Activated CD8-positive, alpha-beta T cell treated with anti-CD3 and anti-CD28 coated beads for 36 hours (primary cell): ENCODE results near the gene SV2C. TPM values are rescaled to one million over a fixed set of nuclear protein-coding genes. Genes with fewer than 3 reads are reported as not detected.
A peak's percentile ranks its signal among the peaks of the same experiment; 100 is the strongest.
"Not testable (repeated sequence)": the region's sequence is repeated elsewhere in the genome, so short reads cannot be mapped to it uniquely, and the experiment has no call there.

Experiments used
- ATAC-seq: fragments of 200-7000 bp; cut with Tn5 transposase; one replicate; pipeline ENCODE4 v1.10.0; 2021; ENCODE audit warnings: mild to moderate bottlenecking, moderate library complexity
- CTCF ChIA-PET: fragments of 350-600 bp; sonication (Branson Sonifier 250); formaldehyde crosslinking; loops from one replicate; lab custom pipeline; 2021; ENCODE audit warnings: antibody characterized with exemption; lab: Charles Lee
- POLR2A ChIA-PET: fragments of 350-600 bp; sonication (Branson Sonifier 250); formaldehyde crosslinking; loops from one replicate; lab custom pipeline; 2021; ENCODE audit warnings: antibody characterized with exemption; lab: Charles Lee
- DNase-seq: peaks from one replicate; pipeline ENCODE4 v3.0.0-alpha.2; 2020
- H3K27ac Mint-ChIP-seq: one replicate; pipeline ENCODE4 v1.8.0; 2021; ENCODE audit warnings: mild to moderate bottlenecking, mixed read lengths
- H3K27me3 Mint-ChIP-seq: one replicate; pipeline ENCODE4 v1.8.0; 2021; ENCODE audit warnings: mixed read lengths
- H3K36me3 Mint-ChIP-seq: one replicate; pipeline ENCODE4 v1.8.0; 2021; ENCODE audit warnings: low read depth, mixed read lengths
- H3K4me1 Mint-ChIP-seq: one replicate; pipeline ENCODE4 v1.8.0; 2021; ENCODE audit warnings: low read depth, mixed read lengths
- H3K4me3 Mint-ChIP-seq: one replicate; pipeline ENCODE4 v1.8.0; 2021; ENCODE audit warnings: mild to moderate bottlenecking, moderate library complexity, mixed read lengths
- H3K9me3 Mint-ChIP-seq: one replicate; pipeline ENCODE4 v1.8.0; 2021; ENCODE audit warnings: mixed read lengths
- intact Hi-C: fragments of 100-400 bp; cut with micrococcal nuclease; formaldehyde crosslinking; loops from one replicate; pipeline ENCODE4 v1.10.0; 2022
- total RNA-seq, 2 experiments: library from RNA; stranded (reverse); gene quantifications; one replicate each; pipeline ENCODE4 v1.2.3, GENCODE V29; 2021
- TF ChIP-seq, protein P1 (sequence below): fragments of 200-600 bp; IDR thresholded peaks from one replicate; pipeline ENCODE4 v1.8.0; 2022; ENCODE audit warnings: antibody characterized with exemption, mild to moderate bottlenecking

SV2C gene
- total RNA-seq, 2 experiments from 2014 or later = 0.07 TPM; not detected in 1

- no peak overlapping the region for H3K27ac Mint-ChIP-seq
- TF ChIP-seq, protein P1, sequence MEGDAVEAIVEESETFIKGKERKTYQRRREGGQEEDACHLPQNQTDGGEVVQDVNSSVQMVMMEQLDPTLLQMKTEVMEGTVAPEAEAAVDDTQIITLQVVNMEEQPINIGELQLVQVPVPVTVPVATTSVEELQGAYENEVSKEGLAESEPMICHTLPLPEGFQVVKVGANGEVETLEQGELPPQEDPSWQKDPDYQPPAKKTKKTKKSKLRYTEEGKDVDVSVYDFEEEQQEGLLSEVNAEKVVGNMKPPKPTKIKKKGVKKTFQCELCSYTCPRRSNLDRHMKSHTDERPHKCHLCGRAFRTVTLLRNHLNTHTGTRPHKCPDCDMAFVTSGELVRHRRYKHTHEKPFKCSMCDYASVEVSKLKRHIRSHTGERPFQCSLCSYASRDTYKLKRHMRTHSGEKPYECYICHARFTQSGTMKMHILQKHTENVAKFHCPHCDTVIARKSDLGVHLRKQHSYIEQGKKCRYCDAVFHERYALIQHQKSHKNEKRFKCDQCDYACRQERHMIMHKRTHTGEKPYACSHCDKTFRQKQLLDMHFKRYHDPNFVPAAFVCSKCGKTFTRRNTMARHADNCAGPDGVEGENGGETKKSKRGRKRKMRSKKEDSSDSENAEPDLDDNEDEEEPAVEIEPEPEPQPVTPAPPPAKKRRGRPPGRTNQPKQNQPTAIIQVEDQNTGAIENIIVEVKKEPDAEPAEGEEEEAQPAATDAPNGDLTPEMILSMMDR = no peak
- H3K36me3 Mint-ChIP-seq = no peaks in the 10 kb centered on the region
- H3K4me1 Mint-ChIP-seq = peaks cover 25% of the 10 kb centered on the region
- peak overlapping the region; percentile 16 for H3K4me3 Mint-ChIP-seq
- intact Hi-C loops = no loop called here
- ChIA-PET POLR2A (interaction anchor here (0.6 kb wide), 1 partner anchor 180 kb away, joined by 3 read pairs; no protein-coding TSS in a partner anchor), CTCF (interaction anchor here (1.3 to 2.3 kb wide), 2 partner anchors 10 to 90 kb away, joined by 5 to 7 read pairs; no protein-coding TSS in a partner anchor)
- DNase-seq (no peak), ATAC-seq (no peak)
- H3K9me3 Mint-ChIP-seq = no peaks in the 10 kb centered on the region
- peaks cover 69% of the 10 kb centered on the region for H3K27me3 Mint-ChIP-seq
These were observed 2.0 kb downstream of the SV2C start for GRCh38 chr5:76085243-76085579.

- ATAC-seq (no peak), DNase-seq (no peak)
- peaks cover 66% of the 10 kb centered on the region for H3K27me3 Mint-ChIP-seq
- H3K9me3 Mint-ChIP-seq = no peaks in the 10 kb centered on the region
- peaks cover 25% of the 10 kb centered on the region for H3K4me1 Mint-ChIP-seq
- H3K36me3 Mint-ChIP-seq = no peaks in the 10 kb centered on the region
- H3K4me3 Mint-ChIP-seq = no peak overlapping the region
- TF ChIP-seq, protein P1 = no peak
- ChIA-PET POLR2A (no interaction called here), CTCF (interaction anchor here (1.3 to 2.3 kb wide), 3 partner anchors 11 to 89 kb away, joined by 5 to 7 read pairs (median 5); no protein-coding TSS in a partner anchor)
- H3K27ac Mint-ChIP-seq = no peak overlapping the region
- intact Hi-C loops = no loop called here
These were observed 2.9 kb downstream of the SV2C start for GRCh38 chr5:76086095-76086494.

DNA sequence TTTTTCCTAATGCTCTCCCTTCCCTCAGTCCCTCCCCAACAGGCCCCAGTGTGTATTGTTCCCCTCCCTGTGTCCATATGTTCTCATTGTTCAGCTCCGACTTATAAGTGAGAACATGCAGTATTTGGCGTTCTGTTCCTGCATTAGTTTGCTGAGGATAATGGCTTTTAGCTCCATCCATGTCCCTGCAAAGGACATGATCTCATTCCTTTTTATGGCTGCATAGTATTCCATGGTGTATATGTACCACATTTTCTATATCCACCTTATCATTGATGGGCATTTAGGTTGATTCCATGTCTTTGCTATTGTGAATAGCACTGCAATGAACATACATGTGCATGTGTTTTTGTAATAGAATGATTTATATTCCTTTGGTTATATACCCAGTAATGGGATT lies 6.0 kb downstream of the SV2C start:
- intact Hi-C loops, H3K27ac Mint-ChIP-seq, DNase-seq, H3K36me3 Mint-ChIP-seq, ATAC-seq, H3K4me1 Mint-ChIP-seq, H3K9me3 Mint-ChIP-seq, H3K4me3 Mint-ChIP-seq, POLR2A ChIA-PET: not testable (repeated sequence)
- CTCF ChIA-PET = interaction anchor here (1.2 to 2.6 kb wide), 2 partner anchors 15 to 120 kb away, joined by 3 to 6 read pairs; no protein-coding TSS in a partner anchor
- peaks cover 40% of the 10 kb centered on the region for H3K27me3 Mint-ChIP-seq

DNA sequence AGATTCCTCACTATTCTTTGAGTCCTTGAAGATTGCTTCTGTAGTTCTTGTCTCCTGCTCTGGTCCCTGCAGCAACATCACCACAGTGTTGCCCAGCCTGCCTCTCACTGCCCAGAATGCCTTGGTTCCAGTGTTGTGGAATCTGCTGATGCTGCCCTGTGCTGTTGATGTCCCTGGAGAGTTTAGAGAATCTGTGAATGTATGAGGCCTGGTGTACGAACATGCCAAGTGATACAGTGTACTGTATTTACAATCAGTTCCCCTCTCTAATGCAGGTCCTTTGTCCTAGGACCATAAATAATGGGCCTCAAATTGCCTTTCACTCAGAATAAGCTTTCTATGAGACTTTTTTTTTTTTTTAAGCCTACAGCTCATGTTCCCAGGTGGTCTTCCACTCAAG lies 8.2 kb downstream of the SV2C start:
- CTCF ChIA-PET = no interaction called here
- H3K27me3 Mint-ChIP-seq = peaks cover 26% of the 10 kb centered on the region

GRCh38 chr5:76099286-76099702 lies 16.1 kb downstream of the SV2C start:
- Mint-ChIP-seq H3K9me3 (no peaks in the 10 kb centered on the region), H3K4me1 (peaks cover 9% of the 10 kb centered on the region), H3K27ac (peak overlapping the region; percentile 31), H3K36me3 (no peaks in the 10 kb centered on the region), H3K27me3 (peaks cover 17% of the 10 kb centered on the region), H3K4me3 (no peak overlapping the region)
- intact Hi-C loops = no loop called here
- ChIA-PET CTCF (interaction anchor here (0.6 to 1.8 kb wide), 2 partner anchors 13 to 851 kb away, joined by 3 to 5 read pairs; no protein-coding TSS in a partner anchor), POLR2A (no interaction called here)
- ATAC-seq (peak; percentile 94), DNase-seq (peak; percentile 71)
- TF ChIP-seq, protein P1 = no peak

More for the DNA sequence above, 8.2 kb downstream of the SV2C start:
- TF ChIP-seq, protein P1 = no peak
- Mint-ChIP-seq H3K4me3 (no peak overlapping the region), H3K9me3 (no peaks in the 10 kb centered on the region), H3K27ac (no peak overlapping the region), H3K4me1 (no peaks in the 10 kb centered on the region), H3K36me3 (no peaks in the 10 kb centered on the region)
- POLR2A ChIA-PET = no interaction called here
- ATAC-seq = no peak
- DNase-seq = no peak
- intact Hi-C loops = no loop called here
